Body of pancreas (tissue), 4 donors: Measurements from ENCODE around the gene RILPL2. TPM values are rescaled to one million over a fixed set of nuclear protein-coding genes. Genes with fewer than 3 reads are reported as not detected.
A peak's percentile ranks its signal among the peaks of the same experiment; 100 is the strongest.
"Not testable (repeated sequence)": the region's sequence is repeated elsewhere in the genome, so short reads cannot be mapped to it uniquely, and the experiment has no call there.

Experiments used
- ATAC-seq: fragments of 150-250 bp; one replicate; pipeline ENCODE4 v1.9.1; 2016
- DNase-seq, 4 donors: peaks; one replicate each; pipeline ENCODE4 v3.0.0-alpha.2; 2019
- H3K27ac ChIP-seq, 4 donors: fragments of 200-600 bp; sonication (generic); 1 replicate in 3 of 4; 2 replicates in 1 of 4; pipeline versions ENCODE4 v1.5.1 to v1.6.1; 2016 to 2019; ENCODE audit warnings: mild to moderate bottlenecking in 1 of 4, mixed read lengths in 1 of 4, moderate library complexity in 1 of 4
- H3K27me3 ChIP-seq, 2 donors: fragments of 200-600 bp; sonication (generic); one replicate each; pipeline ENCODE4 v1.6.0; 2016; ENCODE audit warnings: mild to moderate bottlenecking in 1 of 2
- H3K36me3 ChIP-seq, 2 donors: fragments of 200-600 bp; sonication (generic); replicated peaks in 1 of 2; 2 replicates each; pipeline ENCODE4 v1.5.1; 2016; ENCODE audit warnings: low read depth in 2 of 2; ENCODE audit not compliant: insufficient read depth in 1 of 2
- H3K4me1 ChIP-seq: fragments of 200-600 bp; sonication (generic); one replicate; pipeline ENCODE4 v1.6.0; 2016
- H3K4me3 ChIP-seq, 2 donors: fragments of 200-600 bp; sonication (generic); 1 replicate in 1 of 2; 2 replicates in 1 of 2; pipeline ENCODE4 v1.5.1; 2016 to 2019
- H3K9me3 ChIP-seq, 3 donors: fragments of 200-600 bp; sonication (generic); 1 replicate in 2 of 3; 2 replicates in 1 of 3; pipeline ENCODE4 v1.5.1; 2016
- POLR2A ChIP-seq, 3 donors: fragments of 450-650 bp; IDR thresholded peaks; one replicate each; pipeline ENCODE4 v1.6.1; 2016; ENCODE audit warnings: antibody characterized with exemption in 3 of 3, mild to moderate bottlenecking in 2 of 3
- WGBS, 2 donors: methylation state at CpG; one replicate each; pipeline ENCODE4 v1.1.5; 2017; 5-methylcytosine and 5-hydroxymethylcytosine counted together
- intact Hi-C: fragments of 100-400 bp; cut with DNase I; formaldehyde crosslinking; loops from one replicate; pipeline ENCODE4 v1.15.1; 2023
- total RNA-seq, 2 donors: library from RNA; depleted of rRNA; stranded (reverse); fragments of >200 nt; gene quantifications; one replicate each; pipeline ENCODE4 v1.1.0, GENCODE V29; 2016
- TF ChIP-seq, protein P1 (sequence below), 7 experiments: fragments of 450-650 bp in 4 of 7; fragments of 200-600 bp in 3 of 7; sonication (generic) in 3 of 7; IDR thresholded peaks; one replicate each; pipeline ENCODE4 v1.5.1; 2016 to 2019; ENCODE audit warnings: antibody characterized with exemption in 7 of 7

RILPL2 gene
- total RNA-seq, 2 donors from 2014 or later, result 2.6 TPM

- no peaks in the 10 kb centered on the region for H3K27me3 ChIP-seq
- 0 to 1% methylated on average over 15 to 40 of the region's 41 CpGs for WGBS, 2 donors
- peak overlapping the region; percentile 61 to 82 for H3K4me3 ChIP-seq
- peak in 1 of 4 donors; percentile 30 for DNase-seq
- H3K4me1 ChIP-seq, result peaks cover 32% of the 10 kb centered on the region
- peak overlapping the region; percentile 59 to 88 (median 84) for H3K27ac ChIP-seq
- TF ChIP-seq, protein P1, sequence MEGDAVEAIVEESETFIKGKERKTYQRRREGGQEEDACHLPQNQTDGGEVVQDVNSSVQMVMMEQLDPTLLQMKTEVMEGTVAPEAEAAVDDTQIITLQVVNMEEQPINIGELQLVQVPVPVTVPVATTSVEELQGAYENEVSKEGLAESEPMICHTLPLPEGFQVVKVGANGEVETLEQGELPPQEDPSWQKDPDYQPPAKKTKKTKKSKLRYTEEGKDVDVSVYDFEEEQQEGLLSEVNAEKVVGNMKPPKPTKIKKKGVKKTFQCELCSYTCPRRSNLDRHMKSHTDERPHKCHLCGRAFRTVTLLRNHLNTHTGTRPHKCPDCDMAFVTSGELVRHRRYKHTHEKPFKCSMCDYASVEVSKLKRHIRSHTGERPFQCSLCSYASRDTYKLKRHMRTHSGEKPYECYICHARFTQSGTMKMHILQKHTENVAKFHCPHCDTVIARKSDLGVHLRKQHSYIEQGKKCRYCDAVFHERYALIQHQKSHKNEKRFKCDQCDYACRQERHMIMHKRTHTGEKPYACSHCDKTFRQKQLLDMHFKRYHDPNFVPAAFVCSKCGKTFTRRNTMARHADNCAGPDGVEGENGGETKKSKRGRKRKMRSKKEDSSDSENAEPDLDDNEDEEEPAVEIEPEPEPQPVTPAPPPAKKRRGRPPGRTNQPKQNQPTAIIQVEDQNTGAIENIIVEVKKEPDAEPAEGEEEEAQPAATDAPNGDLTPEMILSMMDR (IDR thresholded peaks at IDR 0.05), result no peak
- no peak for TF ChIP-seq POLR2A (IDR thresholded peaks at IDR 0.05)
- intact Hi-C loops, result no loop called here
- H3K9me3 ChIP-seq, result no peaks in the 10 kb centered on the region
- no peaks in the 10 kb centered on the region for H3K36me3 ChIP-seq
- no peak for ATAC-seq
Observed at GRCh38 chr12:123384318-123384993, 52.0 kb downstream of the RILPL2 start.

- intact Hi-C loops, result no loop called here
Observed at GRCh38 chr12:123382684-123383083, 53.8 kb downstream of the RILPL2 start.

GRCh38 chr12:123379391-123379790 is 57.1 kb downstream of the RILPL2 start:
- TF ChIP-seq, protein P1 (IDR thresholded peaks at IDR 0.05), result no peak
- no peak for TF ChIP-seq POLR2A (IDR thresholded peaks at IDR 0.05)
- Histone ChIP-seq H3K9me3 (no peaks in the 10 kb centered on the region), H3K4me3 (no peak overlapping the region), H3K36me3 (no peaks in the 10 kb centered on the region), H3K4me1 (peaks cover 8% of the 10 kb centered on the region), H3K27ac (no peak overlapping the region), H3K27me3 (no peaks in the 10 kb centered on the region)
- ATAC-seq (no peak), DNase-seq (no peak)
- 78 to 86% methylated on average over 5 of the region's 5 CpGs for WGBS, 2 donors
- intact Hi-C loops, result no loop called here

More at GRCh38 chr12:123382684-123383083, 53.8 kb downstream of the RILPL2 start:
- H3K4me3 ChIP-seq, result no peak overlapping the region
- H3K36me3 ChIP-seq, result no peaks in the 10 kb centered on the region
- no peak for ATAC-seq
- no peak for DNase-seq
- H3K27ac ChIP-seq, result no peak overlapping the region
- no peaks in the 10 kb centered on the region for H3K27me3 ChIP-seq
- 80 to 86% methylated on average over 10 to 14 of the region's 14 CpGs for WGBS, 2 donors
- TF ChIP-seq, protein P1 (IDR thresholded peaks at IDR 0.05), result no peak
- no peak for TF ChIP-seq POLR2A (IDR thresholded peaks at IDR 0.05)
- peaks cover 24% of the 10 kb centered on the region for H3K4me1 ChIP-seq
- no peaks in the 10 kb centered on the region for H3K9me3 ChIP-seq

GRCh38 chr12:123372415-123372814 is 64.1 kb downstream of the RILPL2 start:
- H3K4me1 ChIP-seq, H3K27ac ChIP-seq, H3K4me3 ChIP-seq, H3K9me3 ChIP-seq, DNase-seq, H3K36me3 ChIP-seq, H3K27me3 ChIP-seq, intact Hi-C loops, ATAC-seq: not testable (repeated sequence)
- WGBS, 2 donors, result 45 to 51% methylated on average over 4 to 5 of the region's 5 CpGs

DNA sequence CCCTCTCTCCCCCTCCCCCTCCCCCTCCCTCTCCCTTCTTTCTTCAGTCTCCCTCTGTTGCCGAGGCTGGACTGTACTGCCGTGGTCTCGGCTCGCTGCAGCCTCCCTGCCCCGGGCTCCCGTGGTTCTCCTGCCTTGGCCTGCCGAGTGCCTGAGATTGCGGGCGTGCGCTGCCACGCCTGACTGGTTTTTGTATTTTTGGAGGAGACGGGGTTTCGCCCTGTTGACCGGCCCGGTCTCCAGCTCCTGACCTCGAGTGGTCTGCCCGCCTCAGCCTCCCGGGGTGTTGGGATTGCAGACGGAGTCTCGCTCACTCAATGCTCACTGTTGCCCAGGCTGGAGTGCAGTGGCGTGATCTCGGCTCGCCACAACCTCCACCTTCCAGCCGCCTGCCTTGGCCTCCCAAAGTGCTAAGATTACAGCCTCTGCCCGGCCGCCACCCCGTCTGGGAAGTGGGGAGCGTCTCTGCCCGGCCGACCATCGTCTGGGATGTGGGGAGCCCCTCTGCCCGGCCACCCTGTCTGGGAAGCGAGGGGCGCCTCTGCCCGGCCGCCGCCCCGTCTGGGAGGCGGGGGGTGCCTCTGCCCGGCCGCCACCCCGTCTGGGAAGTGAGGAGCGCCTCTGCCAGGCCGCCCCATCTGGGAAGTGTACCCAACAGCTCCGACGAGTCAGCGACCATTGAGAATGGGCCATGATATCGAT is 64.7 kb downstream of the RILPL2 start:
- DNase-seq, result not testable (repeated sequence)

More for the DNA sequence above, 64.7 kb downstream of the RILPL2 start:
- 91% methylated on average over 33 to 43 of the region's 48 CpGs for WGBS, 2 donors
- ATAC-seq, H3K27ac ChIP-seq, intact Hi-C loops, H3K27me3 ChIP-seq, H3K4me3 ChIP-seq, H3K9me3 ChIP-seq, H3K36me3 ChIP-seq, H3K4me1 ChIP-seq: not testable (repeated sequence)
